Caki2 (cell line): Measurements from ENCODE around the gene WSB1. TPM values are rescaled to one million over a fixed set of nuclear protein-coding genes. Genes with fewer than 3 reads are reported as not detected.
A peak's percentile ranks its signal among the peaks of the same experiment; 100 is the strongest.

Experiments used
- DNase-seq: peaks from one replicate; pipeline ENCODE4 v3.0.0-alpha.2; 2015; ENCODE audit warnings: low read depth
- in situ Hi-C: cut with HindIII; loops from 2 replicates; pipeline ENCODE4 v1.10.0; 2016; ENCODE audit warnings: low sequenced_read_pairs, low pct_unique_long_range_greater_than_20kb, mixed read lengths
- total RNA-seq: library from RNA; depleted of rRNA; stranded (reverse); fragments of >200 nt; shearing (Covaris generic); gene quantifications from 2 replicates; pipeline ENCODE4 v1.2.3, GENCODE V29; 2014; ENCODE audit warnings: low replicate concordance

The WSB1 gene
- total RNA-seq, 1 experiment from 2014 or later, result 28.0 TPM

DNA sequence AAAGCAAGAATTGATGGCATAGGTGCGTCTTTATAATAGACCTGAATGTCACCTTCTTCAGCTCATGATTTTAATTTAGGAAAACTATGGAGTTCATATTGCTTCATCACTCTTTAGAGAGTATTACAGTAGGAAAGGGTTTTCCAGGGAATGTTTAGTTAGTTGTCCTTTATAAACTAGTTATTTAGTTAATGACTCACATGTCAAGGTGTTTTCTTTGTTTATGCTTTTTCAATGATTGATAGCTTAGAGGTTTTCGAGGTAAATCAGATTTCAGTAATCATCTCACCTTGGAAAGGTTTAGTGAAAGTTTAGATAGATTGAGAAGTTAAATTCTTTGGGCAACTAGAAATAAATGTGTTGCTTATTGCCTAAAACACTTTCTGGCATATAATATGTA is 9.8 kb downstream of the WSB1 start:
- in situ Hi-C loops, result no loop called here
- DNase-seq, result no peak

DNA sequence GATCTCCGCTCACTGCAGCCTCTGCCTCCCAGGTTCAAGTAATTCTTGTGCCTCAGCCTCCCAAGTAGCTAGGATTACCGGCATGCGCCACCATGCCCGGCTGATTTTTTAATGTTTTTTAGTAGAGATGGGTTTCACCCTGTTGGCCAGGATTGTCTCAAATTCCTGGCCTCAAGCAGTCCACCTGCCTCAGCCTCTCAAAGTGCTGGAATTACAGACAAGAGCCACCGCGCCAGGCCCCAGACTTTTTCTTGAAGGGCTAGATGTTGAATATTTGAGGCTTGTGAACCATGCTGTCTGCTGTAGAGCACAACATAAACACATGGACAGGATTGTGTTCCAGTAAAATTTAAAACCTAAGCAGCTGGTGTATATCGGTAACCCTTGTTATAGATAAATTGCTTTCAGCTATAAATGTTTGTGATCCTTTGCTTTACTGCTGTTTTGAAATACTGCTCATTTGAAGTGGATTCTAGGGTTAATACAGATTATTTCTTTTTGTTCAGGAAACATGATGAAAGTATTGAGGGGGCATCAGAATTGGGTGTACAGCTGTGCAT is 12.4 kb downstream of the WSB1 start:
- in situ Hi-C loops, result no loop called here
- DNase-seq, result no peak

DNA sequence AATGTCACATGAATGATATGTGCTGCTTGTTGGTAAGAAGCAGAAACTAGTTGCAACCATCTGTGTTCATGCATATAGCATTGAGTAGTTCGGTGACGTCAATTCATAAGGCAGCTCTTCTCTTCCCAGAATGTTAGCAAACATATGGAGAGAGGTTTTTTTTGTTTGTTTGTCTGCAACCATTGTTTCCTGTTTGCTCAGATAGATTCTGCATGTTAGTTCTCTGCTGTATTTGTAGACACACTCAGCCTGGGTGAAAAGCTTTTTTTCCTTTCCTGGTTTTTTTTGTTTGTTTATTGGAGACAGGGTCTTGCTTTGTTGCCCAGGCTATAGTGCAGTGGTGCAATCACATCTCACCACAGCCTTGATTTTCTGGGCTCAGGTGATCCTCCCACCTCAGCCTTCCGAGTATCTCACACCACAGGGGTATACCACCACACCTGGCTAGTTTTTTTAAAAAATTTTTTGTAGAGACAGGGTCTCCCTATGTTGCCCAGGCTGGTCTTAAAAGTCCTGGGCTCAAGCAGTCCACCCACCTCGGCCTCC is 16.7 kb downstream of the WSB1 start:
- DNase-seq, result no peak
- in situ Hi-C loops, result no loop called here

DNA sequence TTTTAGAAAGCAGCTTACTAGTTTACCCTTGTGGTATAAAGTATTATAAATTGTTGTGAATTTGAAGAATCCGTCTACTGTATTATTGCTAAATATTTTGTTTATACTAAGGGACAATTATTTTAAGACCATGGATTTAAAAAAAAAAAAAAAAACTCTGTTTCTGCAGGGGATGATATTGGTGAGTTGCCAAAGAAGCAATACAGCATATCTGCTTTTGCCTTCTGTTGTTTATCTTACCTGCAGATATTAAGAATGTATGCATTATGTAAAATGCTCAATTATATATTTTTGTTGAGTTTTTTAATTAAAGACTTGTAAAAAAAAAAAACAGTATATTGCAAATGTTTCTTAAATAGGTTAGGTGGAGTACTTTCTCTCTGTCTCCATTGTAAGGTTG is 19.4 kb downstream of the WSB1 start:
- DNase-seq, result no peak
- in situ Hi-C loops, result no loop called here

DNA sequence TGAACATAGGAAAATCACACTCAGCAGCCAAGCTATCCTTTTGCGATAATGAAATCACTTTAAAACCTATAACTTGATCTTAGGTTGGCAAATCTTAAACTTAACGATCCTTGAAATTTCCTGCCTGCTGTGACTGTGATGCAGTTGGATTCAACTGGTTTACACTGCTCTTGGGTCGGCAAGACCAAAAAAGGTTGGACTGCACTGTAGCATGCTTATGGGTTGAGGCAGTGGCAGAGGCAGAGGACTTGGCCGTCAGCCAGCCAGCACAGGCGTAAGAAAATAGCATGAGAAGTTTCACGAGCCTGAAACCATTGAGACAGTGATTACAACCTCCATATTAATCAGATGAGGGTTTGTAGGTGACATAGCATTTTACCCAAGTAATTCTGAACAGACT is 21.4 kb downstream of the WSB1 start:
- in situ Hi-C loops, result no loop called here
- DNase-seq, result peak; percentile 84

DNA sequence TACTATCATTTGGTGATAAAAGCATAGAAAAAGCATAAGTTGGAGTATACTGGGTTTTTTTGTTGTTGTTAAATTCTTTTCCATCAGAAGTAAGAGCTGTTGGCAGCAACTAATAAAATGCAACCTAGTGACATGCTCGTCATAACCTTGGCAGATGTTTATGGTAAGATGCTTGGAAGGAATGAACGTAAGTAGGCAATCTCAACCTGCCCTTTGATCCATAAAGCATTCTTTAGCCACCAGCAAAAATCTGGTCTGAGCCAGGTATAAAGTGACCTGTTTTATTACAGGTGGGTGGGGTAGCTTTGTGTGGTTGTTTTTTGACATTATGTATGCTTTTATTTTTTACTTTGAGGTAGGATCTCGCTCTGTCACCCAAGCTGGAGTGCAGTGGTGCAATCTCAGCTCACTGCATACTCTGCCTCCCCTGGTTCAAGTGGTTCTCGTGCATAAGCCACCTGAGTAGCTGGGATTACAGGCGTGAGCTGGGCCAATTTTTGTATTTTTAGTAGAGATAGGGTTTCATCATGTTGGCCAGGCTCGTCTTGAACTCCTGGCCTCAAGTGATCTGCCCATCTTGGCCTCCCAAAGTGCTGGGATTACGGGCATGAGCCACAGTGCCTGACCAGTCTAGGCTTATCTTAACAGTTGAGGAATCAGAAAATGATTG is 22.0 kb downstream of the WSB1 start:
- in situ Hi-C loops, result no loop called here
- DNase-seq, result no peak

DNA sequence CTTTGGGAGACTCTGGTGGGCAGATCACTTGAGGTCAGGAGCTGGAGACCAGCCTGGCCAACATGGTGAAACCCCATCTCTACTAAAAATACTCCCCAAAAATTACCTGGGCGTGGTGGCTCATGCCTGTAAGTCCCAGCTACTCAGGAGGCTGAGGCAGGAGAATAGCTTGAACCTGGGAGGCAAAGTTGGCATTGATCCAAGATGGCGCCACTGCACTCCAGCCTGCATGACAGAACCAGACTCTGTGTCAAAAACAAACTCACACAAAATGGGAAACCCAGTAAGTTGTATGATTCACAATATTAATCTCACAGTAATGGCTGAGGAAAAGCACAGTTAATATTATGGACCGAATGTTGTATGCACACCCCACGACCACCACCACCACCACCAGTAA is 24.3 kb downstream of the WSB1 start:
- DNase-seq, result no peak
- in situ Hi-C loops, result no loop called here

DNA sequence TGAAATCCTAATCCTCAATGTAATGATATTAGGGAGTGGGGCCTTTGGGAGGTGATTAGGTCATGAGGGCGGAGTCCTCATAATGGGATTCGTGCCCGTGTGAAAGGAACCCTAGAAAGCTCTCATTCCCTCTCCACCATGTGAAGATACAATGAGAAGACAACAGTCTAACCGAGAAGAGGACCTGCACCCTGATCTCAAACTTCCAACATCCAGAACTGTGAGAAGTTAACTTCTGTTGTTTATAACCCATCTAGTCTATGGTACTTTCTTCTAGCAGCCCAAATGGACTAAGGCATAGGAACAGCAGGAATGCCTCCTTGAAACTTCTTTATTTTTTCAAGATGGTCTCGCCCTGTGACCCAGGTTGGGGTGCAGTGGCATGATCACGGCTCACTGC is 24.7 kb downstream of the WSB1 start:
- no peak for DNase-seq
- in situ Hi-C loops, result no loop called here

DNA sequence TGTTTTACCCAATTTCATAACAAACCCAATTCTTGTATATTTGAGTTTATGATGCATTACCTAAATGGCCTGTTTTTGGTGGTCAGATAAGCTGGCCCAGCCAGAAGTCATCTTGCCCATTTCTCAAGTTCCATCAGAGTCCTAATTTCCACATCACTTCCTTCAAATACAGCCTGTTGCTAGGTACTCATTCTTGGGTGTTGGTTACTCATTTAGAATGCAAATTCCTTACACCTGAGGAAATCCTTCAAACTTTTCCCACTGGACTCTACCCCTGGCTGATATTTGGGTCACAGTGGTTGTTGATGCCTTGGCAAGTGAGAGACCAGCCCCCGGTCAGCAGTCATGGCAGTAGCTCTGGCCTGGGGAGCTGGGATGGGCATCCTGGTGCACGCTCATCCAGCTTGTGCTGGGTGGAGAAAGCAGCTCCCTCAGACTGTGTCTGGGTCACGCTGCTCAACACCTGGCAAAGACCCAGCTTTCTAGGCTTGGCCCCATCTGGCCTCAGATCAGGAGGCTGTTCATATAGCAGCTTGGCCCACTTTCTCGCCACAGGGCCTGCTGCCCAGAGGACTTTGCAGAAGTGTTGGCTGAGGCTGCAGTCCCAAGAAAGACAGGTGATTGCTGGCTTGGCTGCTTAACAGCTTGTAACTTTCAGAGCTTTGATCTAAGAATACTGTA is 25.8 kb downstream of the WSB1 start:
- in situ Hi-C loops, result no loop called here
- DNase-seq, result peak; percentile 53

DNA sequence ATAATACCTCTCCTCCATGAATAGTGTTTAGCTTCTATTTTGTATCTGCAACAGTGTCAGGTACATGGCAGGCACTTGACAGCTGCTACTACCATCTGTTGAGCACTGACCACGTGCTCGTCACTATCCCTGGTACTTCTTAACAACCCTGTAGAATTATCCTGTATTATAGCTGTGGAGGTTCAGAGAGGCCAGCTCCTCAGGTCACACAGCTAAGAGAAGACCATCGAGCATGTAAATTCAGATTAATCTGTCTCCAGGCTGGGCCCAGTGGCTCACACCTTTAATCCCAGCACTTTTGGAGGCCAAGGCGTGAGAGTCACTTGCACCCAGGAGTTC is 26.3 kb downstream of the WSB1 start:
- in situ Hi-C loops, result no loop called here
- DNase-seq, result no peak

DNA sequence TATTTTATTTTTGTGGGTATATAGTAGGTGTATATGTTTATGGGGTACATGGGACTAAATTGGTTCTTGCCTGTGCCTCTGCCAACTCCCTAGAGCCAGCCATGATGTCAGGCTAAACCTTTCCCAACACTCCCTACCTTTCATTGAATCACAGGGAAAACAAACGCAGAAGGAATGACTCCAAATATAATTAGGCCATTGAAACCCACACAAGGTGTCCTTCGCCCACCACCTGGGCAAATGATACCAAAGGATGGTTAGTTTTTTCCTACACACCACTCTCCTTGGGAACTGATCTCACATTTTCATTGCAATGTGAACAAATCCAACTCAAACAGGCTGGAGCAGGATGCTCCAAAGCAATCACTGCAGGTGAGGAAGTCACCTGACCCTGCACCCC is 27.5 kb downstream of the WSB1 start:
- DNase-seq, result no peak
- in situ Hi-C loops, result no loop called here

DNA sequence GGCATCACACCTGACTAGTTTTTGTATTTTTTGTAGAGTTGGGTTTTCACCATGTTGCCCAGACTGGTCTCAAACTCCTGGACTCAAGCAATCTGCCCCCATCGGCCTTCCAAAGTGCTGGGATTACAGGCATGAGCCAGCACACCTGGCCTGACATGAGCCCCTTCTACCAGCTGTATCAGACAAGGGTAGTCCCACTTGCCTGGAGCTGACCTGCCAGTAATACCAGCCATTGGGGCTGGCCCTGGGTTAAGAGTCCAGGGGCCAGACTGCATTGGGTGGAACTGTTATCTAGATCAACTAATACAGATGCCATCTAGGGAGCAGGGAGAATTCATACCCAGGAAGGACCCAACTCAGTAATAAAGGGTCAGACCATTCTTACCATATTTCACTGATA is 28.1 kb downstream of the WSB1 start:
- no peak for DNase-seq
- in situ Hi-C loops, result no loop called here

DNA sequence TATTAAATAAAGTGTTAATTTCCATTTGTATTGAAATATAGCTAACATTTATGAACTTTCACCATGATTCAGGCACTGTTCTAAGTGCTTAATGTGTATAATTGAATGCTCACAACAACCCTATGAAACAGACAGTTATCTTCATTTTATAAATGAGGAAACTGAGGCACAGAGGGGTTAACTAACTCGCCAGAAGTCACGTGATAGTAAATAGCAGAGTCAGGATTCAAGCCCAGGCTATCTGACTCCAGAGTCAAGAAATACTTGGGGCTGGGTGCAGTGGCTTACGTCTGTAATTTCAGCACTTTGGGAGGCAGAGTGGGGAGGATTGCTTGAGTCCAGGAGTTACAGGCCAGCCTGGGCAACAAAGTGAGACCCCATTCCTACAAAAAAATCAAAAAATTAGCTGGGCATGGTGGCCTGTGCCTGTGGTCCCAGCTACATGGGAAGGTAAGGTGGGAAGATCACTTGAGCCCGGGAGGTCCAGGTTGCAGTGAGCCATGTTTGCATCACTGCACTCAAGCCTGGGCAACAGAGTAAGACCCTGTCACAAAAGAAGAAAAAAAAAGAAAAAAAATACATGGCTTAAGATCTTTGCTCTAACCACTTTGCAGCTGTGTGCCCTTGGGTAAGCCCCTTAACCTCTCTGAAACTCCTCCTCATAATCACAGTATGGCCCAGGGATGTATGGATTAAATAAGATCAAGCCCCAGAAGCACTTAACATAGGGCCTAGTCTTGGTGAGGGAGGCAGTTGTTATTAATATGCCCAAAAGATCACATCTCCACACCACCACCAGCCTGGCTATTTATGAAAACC is 29.0 kb downstream of the WSB1 start:
- in situ Hi-C loops, result no loop called here
- no peak for DNase-seq

DNA sequence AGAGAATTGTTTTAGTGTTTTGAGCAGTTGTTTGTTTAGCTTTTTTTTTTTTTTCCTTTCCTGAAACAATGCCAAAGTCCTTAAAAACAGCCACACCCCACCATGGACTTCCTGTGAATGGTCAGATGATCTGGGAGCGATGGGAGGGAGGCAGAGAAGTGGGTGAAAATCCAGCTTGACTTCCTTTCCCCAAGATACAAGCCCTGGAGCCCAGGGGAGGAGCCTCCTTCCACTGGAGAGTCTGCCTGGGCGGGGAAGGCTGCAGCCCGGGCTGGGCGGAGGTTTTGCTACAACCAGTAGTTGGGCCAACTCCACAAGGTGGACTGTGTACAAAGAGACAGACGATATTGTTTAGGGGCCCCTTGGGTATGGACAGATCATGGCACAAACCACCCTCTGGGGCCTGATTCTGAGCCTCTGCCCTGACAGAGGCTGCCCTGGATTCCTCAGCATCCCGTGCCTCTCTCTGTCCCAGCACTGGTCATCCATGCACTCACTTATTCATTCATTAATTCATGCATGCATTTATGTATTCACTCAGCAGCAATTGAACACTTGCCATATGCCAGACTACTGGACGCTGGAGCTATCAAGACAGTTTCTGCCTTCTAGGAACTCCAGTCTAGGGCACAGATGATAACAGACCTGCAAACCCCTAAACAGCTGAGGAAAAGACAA is 29.8 kb downstream of the WSB1 start:
- peak; percentile 84 for DNase-seq
- in situ Hi-C loops, result no loop called here

DNA sequence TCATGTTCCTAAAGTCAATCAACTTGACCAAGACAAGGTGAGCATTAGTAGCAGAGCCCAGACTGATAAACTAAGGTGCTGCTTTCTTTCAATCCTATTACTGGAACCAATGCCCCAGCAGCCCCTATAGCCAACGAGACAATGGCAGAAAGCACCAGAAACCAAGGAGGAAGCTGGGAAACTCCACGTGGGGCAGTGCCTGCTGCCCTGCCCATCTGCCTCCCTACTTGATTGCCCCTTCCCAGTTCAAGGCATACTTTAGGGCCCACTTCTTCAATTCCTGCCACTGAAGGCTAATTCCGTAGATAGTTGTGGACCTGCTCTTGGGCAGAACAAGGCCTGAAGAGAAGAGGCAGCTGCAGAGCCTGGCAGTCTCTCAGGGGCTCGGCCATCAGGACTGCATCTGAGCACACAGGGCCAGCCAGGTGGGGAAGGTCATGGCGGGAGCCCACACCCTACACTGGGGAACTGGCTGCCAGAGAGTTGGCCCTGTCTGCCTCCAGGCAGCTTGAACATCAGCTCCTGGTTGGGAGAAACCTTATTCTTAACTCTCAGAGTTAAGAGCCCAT is 30.9 kb downstream of the WSB1 start:
- in situ Hi-C loops, result loop anchor here (25.0 kb wide), 1 partner anchor 237 kb away; no protein-coding TSS in a partner anchor
- no peak for DNase-seq

DNA sequence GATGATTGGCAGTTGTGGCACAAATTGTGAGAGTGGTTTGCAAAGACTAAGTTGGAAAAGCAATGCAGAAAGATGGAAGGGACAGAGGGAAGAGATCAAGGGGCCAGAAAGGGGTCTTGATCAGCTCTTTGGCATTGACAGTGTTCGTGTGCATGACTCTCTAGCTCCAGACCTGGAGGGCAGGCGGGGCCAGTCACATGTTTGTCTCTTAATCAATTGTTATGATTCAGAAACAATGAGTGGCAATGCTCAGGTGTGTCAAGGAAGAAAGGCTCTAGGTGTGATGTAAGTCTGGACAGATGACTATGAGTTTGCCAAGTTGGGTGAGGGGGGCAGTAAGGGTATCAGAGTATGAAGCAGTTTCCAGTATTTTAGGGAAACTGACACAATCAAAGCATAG is 32.1 kb downstream of the WSB1 start:
- DNase-seq, result no peak
- in situ Hi-C loops, result loop anchor here (25.0 kb wide), 1 partner anchor 236 kb away; no protein-coding TSS in a partner anchor

DNA sequence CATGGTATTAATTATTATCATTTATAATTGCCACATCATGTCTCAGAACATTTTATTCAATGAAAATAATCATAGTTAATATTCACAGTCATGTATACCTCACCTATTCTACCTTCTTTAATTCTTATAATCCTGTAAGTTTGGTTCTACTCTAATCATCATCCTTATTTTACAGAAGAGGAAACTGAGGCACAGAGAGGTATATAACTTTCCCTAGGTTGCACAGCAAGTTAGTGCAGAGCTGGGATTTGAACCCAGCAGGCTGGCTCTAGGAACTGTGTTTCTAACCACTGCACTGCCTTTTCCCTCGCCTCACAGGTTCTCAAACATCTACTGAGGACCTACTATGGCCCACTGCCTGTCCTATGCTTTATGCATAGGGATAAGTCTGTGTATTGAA is 32.7 kb downstream of the WSB1 start:
- in situ Hi-C loops, result loop anchor here (25.0 kb wide), 1 partner anchor 236 kb away; no protein-coding TSS in a partner anchor

DNA sequence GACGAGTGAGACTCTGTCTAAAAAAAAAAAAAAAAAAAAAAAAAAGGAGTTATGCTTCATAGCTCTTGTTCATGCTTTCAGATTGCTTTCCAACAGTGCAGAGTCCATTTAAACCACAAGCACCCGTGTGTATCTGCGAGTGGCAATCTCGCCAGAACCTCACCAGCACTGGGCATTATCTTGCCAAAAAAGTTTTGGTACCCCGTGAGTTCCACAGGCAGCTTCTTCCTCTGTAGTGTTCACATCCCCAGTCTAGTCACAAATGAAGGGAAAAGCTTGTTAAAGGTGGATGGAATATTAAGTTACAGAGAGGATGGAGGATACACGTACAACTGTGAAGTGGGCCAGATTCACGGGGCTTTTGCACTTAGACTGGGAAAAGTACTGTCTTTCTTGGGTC is 33.5 kb downstream of the WSB1 start:
- in situ Hi-C loops, result loop anchor here (25.0 kb wide), 1 partner anchor 235 kb away; no protein-coding TSS in a partner anchor
- no peak for DNase-seq

More for the DNA sequence above, 32.7 kb downstream of the WSB1 start:
- DNase-seq, result no peak
